ENCODE measurements around the gene GALNT18. TPM values are rescaled to one million over a fixed set of nuclear protein-coding genes. Genes with fewer than 3 reads are reported as not detected.

GALNT18 gene
- total RNA-seq, 1 experiment from 2014 or later, result 9.2 TPM

DNA sequence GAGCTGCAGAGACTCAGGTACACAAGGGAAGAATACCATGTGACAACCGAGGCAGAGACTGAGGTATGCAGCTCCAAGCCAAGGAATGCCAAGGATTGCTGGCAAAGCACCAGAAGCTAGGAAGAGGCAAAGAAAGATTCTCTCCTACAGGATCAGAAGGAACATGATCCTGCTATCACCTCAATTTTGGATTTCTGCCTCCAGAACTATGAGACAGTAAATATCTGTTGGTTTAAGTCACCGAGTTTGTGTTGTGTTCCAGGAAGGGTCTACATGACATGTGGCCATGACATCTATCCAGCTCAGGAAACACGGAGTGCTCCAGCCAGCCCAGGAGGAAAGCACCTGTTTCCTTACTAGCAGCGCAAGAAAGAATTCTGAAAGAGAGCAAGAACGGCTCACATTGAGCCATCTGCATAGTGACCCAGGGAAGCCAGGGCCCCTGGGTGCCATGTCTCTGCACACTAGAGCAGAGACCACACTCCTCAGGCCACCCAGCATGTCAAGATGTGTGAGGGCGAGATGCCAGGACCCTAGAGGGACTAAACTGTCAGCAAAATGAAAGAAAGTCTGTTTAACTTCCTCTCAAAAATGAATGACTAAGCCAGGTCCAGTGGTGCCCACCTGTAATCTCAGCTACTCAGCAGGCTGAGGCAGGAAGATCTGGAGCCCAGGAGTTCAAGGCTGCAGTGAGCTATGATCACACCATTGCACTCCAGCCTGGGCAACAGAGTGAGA lies 35.6 kb upstream of the GALNT18 start:
- no TSS peak for BruUV-seq (replicated peaks)
- peaks cover 70% of the 10 kb centered on the region for H3K27me3 Mint-ChIP-seq (ENCODE audit: unreplicated experiment)
- TF ChIP-seq, protein P1, sequence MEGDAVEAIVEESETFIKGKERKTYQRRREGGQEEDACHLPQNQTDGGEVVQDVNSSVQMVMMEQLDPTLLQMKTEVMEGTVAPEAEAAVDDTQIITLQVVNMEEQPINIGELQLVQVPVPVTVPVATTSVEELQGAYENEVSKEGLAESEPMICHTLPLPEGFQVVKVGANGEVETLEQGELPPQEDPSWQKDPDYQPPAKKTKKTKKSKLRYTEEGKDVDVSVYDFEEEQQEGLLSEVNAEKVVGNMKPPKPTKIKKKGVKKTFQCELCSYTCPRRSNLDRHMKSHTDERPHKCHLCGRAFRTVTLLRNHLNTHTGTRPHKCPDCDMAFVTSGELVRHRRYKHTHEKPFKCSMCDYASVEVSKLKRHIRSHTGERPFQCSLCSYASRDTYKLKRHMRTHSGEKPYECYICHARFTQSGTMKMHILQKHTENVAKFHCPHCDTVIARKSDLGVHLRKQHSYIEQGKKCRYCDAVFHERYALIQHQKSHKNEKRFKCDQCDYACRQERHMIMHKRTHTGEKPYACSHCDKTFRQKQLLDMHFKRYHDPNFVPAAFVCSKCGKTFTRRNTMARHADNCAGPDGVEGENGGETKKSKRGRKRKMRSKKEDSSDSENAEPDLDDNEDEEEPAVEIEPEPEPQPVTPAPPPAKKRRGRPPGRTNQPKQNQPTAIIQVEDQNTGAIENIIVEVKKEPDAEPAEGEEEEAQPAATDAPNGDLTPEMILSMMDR (IDR thresholded peaks at IDR 0.05; ENCODE audit: unreplicated experiment), result no peak
- H3K9me3 Mint-ChIP-seq (ENCODE audit: low read depth, unreplicated experiment), result no peaks in the 10 kb centered on the region
- H3K4me1 Mint-ChIP-seq (ENCODE audit: low read depth, unreplicated experiment), result no peaks in the 10 kb centered on the region
- H3K36me3 Mint-ChIP-seq (ENCODE audit: insufficient read depth, unreplicated experiment), result no peaks in the 10 kb centered on the region
- H3K27ac Mint-ChIP-seq (ENCODE audit: unreplicated experiment), result no peak overlapping the region
- no peak for DNase-seq
- H3K4me3 Mint-ChIP-seq (ENCODE audit: low read depth, unreplicated experiment), result no peak overlapping the region
- CTCF ChIA-PET, result no interaction called here
- intact Hi-C loops (cut with micrococcal nuclease; ENCODE audit: unreplicated experiment), result no loop called here

DNA sequence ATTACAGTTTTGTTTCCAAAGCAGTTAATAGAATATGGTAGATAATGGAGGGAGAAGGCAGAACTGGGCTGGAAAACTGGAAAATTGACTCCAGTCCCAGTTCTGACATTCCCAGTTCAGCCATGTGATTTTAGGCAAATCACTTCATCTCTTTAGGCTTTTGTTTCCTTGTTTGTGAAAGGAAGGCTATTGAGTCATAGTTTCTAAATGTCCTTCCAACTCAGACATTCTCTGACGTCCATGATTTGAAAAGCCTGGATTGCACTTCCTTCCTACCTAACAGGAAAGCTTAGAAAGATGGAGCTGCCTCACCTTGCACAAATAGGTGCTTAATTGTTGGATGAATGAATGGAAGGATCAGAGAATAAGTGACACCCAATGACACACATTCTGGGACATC lies 19.8 kb upstream of the GALNT18 start:
- CTCF ChIA-PET, result no interaction called here
- DNase-seq, result no peak
- TF ChIP-seq, protein P1 (IDR thresholded peaks at IDR 0.05; ENCODE audit: unreplicated experiment), result no peak
- H3K36me3 Mint-ChIP-seq (ENCODE audit: insufficient read depth, unreplicated experiment), result no peaks in the 10 kb centered on the region
- H3K27ac Mint-ChIP-seq (ENCODE audit: unreplicated experiment), result no peak overlapping the region
- BruUV-seq (replicated peaks), result no TSS peak
- H3K9me3 Mint-ChIP-seq (ENCODE audit: low read depth, unreplicated experiment), result no peaks in the 10 kb centered on the region
- intact Hi-C loops (cut with micrococcal nuclease; ENCODE audit: unreplicated experiment), result no loop called here
- H3K4me3 Mint-ChIP-seq (ENCODE audit: low read depth, unreplicated experiment), result no peak overlapping the region
- no peaks in the 10 kb centered on the region for H3K4me1 Mint-ChIP-seq (ENCODE audit: low read depth, unreplicated experiment)
- H3K27me3 Mint-ChIP-seq (ENCODE audit: unreplicated experiment), result no peaks in the 10 kb centered on the region

DNA sequence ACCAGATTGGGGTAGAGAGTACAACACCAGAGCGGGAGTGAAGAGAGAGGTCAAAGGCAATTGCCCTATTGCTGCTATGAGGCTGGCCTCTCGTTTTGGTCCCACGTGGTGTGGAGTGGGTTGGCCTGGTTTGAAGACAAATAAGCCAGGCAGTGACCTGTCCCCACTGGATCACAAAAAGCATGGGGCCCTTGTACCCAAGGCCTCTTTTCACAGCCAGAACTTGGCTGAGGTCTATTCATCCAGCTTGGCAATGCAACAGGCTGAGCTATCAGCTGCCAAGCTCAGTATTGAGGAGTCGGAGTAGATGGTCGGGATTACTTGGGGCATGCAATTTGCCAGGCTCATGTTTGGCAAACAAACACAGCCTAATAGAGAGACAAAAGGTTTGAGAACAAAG lies 19.2 kb upstream of the GALNT18 start:
- DNase-seq, result no peak
- no peaks in the 10 kb centered on the region for H3K27me3 Mint-ChIP-seq (ENCODE audit: unreplicated experiment)
- intact Hi-C loops (cut with micrococcal nuclease; ENCODE audit: unreplicated experiment), result no loop called here
- H3K27ac Mint-ChIP-seq (ENCODE audit: unreplicated experiment), result no peak overlapping the region
- H3K4me3 Mint-ChIP-seq (ENCODE audit: low read depth, unreplicated experiment), result no peak overlapping the region
- CTCF ChIA-PET, result no interaction called here
- BruUV-seq (replicated peaks), result no TSS peak
- H3K9me3 Mint-ChIP-seq (ENCODE audit: low read depth, unreplicated experiment), result no peaks in the 10 kb centered on the region
- no peaks in the 10 kb centered on the region for H3K36me3 Mint-ChIP-seq (ENCODE audit: insufficient read depth, unreplicated experiment)
- H3K4me1 Mint-ChIP-seq (ENCODE audit: low read depth, unreplicated experiment), result no peaks in the 10 kb centered on the region
- TF ChIP-seq, protein P1 (IDR thresholded peaks at IDR 0.05; ENCODE audit: unreplicated experiment), result no peak

DNA sequence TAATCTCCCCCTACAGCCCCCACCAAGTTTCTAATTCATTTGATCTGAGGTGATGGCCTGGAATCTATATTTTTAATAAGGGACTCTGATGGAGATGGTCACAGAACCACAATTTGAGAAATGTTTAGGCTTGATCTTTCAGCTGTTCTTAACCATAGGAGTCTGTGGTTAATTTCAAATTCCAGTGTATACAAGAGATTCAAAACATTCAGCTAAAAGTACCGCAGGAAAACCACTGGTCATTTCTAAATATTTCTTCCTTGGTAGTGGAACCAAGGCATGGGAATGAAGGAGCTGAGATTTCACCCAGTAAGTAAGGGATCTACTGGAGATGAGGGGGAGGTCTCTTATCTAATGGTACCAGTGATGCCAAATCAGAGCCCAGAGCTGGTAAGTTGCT lies 18.3 kb upstream of the GALNT18 start:
- Mint-ChIP-seq H3K27me3 (ENCODE audit: unreplicated experiment) (no peaks in the 10 kb centered on the region), H3K4me3 (ENCODE audit: low read depth, unreplicated experiment) (no peak overlapping the region), H3K36me3 (ENCODE audit: insufficient read depth, unreplicated experiment) (no peaks in the 10 kb centered on the region), H3K4me1 (ENCODE audit: low read depth, unreplicated experiment) (no peaks in the 10 kb centered on the region), H3K27ac (ENCODE audit: unreplicated experiment) (no peak overlapping the region), H3K9me3 (ENCODE audit: low read depth, unreplicated experiment) (no peaks in the 10 kb centered on the region)
- intact Hi-C loops (cut with micrococcal nuclease; ENCODE audit: unreplicated experiment), result no loop called here
- DNase-seq, result no peak
- TF ChIP-seq, protein P1 (IDR thresholded peaks at IDR 0.05; ENCODE audit: unreplicated experiment), result no peak
- CTCF ChIA-PET, result interaction anchor here (0.6 kb wide), 1 partner anchor 30 kb away, joined by 3 read pairs; no protein-coding TSS in a partner anchor
- no TSS peak for BruUV-seq (replicated peaks)

All from Calu3 (cell line).